Endothelial cell of umbilical vein (primary cell): Measurements from ENCODE around the gene FAM107A. TPM values are rescaled to one million over a fixed set of nuclear protein-coding genes. Genes with fewer than 3 reads are reported as not detected.

Source experiments
- BruUV-seq: library from RNA; stranded (reverse); fragments of 400-500 nt; replicated peaks from 2 replicates; lab custom pipeline; 2021; lab: Mats Ljungman, UMichigan
- CTCF ChIA-PET: fragments of 300-600, 350-600 bp; sonication (Branson Sonifier 250); formaldehyde crosslinking; loops from one replicate; lab custom pipeline; 2021; ENCODE audit warnings: antibody characterized with exemption, inconsistent platforms; lab: Charles Lee
- POLR2A ChIA-PET: fragments of 300-600, 350-600 bp; sonication (Branson Sonifier 250); formaldehyde crosslinking; loops from one replicate; lab custom pipeline; 2021; ENCODE audit warnings: antibody characterized with exemption, inconsistent platforms; lab: Charles Lee
- DNase-seq: peaks from one replicate; pipeline ENCODE4 v3.0.0-alpha.2; 2011; ENCODE audit warnings: low read depth, low spot score
- FAIRE-seq: peaks from 2 replicates; lab custom pipeline; 2011; peaks lifted over from hg19 to GRCh38; lab: Jason Lieb, UNC
- H2AFZ ChIP-seq: 2 replicates; pipeline ENCODE4 v1.6.0; 2012; ENCODE audit warnings: low read depth, low read length, control low read depth, inconsistent platforms
- H3K27ac ChIP-seq: 2 replicates; pipeline ENCODE4 v1.5.1; 2011; ENCODE audit warnings: low read depth, mild to moderate bottlenecking, control low read depth, low read length, moderate library complexity; ENCODE audit not compliant: insufficient read depth
- H3K27me3 ChIP-seq, 2 experiments: 2 replicates each; pipeline versions ENCODE4 v1.6.0 to v1.6.1; 2011; ENCODE audit warnings: low read length in 2 of 2, mixed read lengths in 1 of 2; ENCODE audit not compliant: control insufficient read depth in 2 of 2, insufficient read depth in 2 of 2
- H3K36me3 ChIP-seq, 2 experiments: 2 replicates in 1 of 2; 3 replicates in 1 of 2; pipeline ENCODE4 v1.5.1; 2011; ENCODE audit warnings: low read length in 2 of 2, mild to moderate bottlenecking in 1 of 2, moderate library complexity in 1 of 2; ENCODE audit not compliant: control insufficient read depth in 2 of 2, insufficient read depth in 2 of 2; ENCODE audit errors: extremely low read depth in 1 of 2
- H3K4me1 ChIP-seq: 3 replicates; pipeline ENCODE4 v1.5.1; 2011; ENCODE audit warnings: mild to moderate bottlenecking, low read length; ENCODE audit not compliant: control insufficient read depth, insufficient read depth; ENCODE audit errors: extremely low read depth
- H3K4me2 ChIP-seq: 2 replicates; pipeline ENCODE4 v1.6.1; 2011; ENCODE audit warnings: low read length, control low read depth, mixed read lengths; ENCODE audit not compliant: insufficient read depth
- H3K4me3 ChIP-seq, 3 experiments: fragments of 200-600 bp in 1 of 3; sonication (generic), shearing (Covaris generic) in 1 of 3; replicated peaks in 1 of 3; 2 replicates each; pipeline ENCODE4 v1.5.1; 2011 to 2016; ENCODE audit warnings: control low read depth in 3 of 3, low read length in 3 of 3, mild to moderate bottlenecking in 2 of 3, inconsistent platforms in 1 of 3, low read depth in 1 of 3, moderate library complexity in 1 of 3; ENCODE audit not compliant: insufficient read depth in 1 of 3
- H3K79me2 ChIP-seq: 2 replicates; pipeline ENCODE4 v1.6.0; 2012; ENCODE audit warnings: low read length, inconsistent platforms; ENCODE audit not compliant: control insufficient read depth, insufficient read depth
- H3K9ac ChIP-seq: replicated peaks from 2 replicates; pipeline ENCODE3; 2011; ENCODE audit warnings: low read length, control low read depth; ENCODE audit not compliant: insufficient read depth; ENCODE audit errors: extremely low read depth
- H3K9me1 ChIP-seq: replicated peaks from 3 replicates; pipeline ENCODE4 v1.6.0; 2011; ENCODE audit warnings: mild to moderate bottlenecking, low read length; ENCODE audit not compliant: control insufficient read depth, insufficient read depth; ENCODE audit errors: extremely low read depth
- H3K9me3 ChIP-seq: replicated peaks from 2 replicates; pipeline ENCODE4 v1.5.1; 2012; ENCODE audit warnings: low read length, inconsistent platforms; ENCODE audit not compliant: control insufficient read depth, insufficient read depth
- H4K20me1 ChIP-seq: replicated peaks from 2 replicates; pipeline ENCODE3; 2011; ENCODE audit warnings: mild to moderate bottlenecking, low read length; ENCODE audit not compliant: control insufficient read depth, insufficient read depth; ENCODE audit errors: extremely low read depth
- EZH2 ChIP-seq: IDR thresholded peaks from 2 replicates; pipeline ENCODE4 v1.6.1; 2012; ENCODE audit warnings: borderline replicate concordance, low read depth, mild to moderate bottlenecking, moderate library complexity, low read length, inconsistent platforms; ENCODE audit not compliant: severe bottlenecking
- JUN ChIP-seq: IDR thresholded peaks from 2 replicates; pipeline ENCODE4 v1.6.1; 2011; ENCODE audit warnings: borderline replicate concordance, low read depth; ENCODE audit not compliant: insufficient read length, insufficient read depth
- MYC ChIP-seq: IDR thresholded peaks from one replicate; pipeline ENCODE4 v1.6.1; 2011; ENCODE audit warnings: mild to moderate bottlenecking, low read depth, low read length
- POLR2A ChIP-seq: IDR thresholded peaks from 2 replicates; pipeline ENCODE4 v1.6.1; 2012; ENCODE audit warnings: low read depth, mild to moderate bottlenecking, control low read depth, low read length
- POLR2AphosphoS5 ChIP-seq: IDR thresholded peaks from 2 replicates; pipeline ENCODE4 v1.6.1; 2012; ENCODE audit warnings: low read depth, mild to moderate bottlenecking, control low read depth, low read length, moderate library complexity; ENCODE audit not compliant: insufficient read depth
- dilution Hi-C: fragments of 300-500 bp; cut with MboI; formaldehyde crosslinking; loops from one replicate; pipeline ENCODE4 v1.15.0; 2019; ENCODE audit warnings: low sequenced_read_pairs; ENCODE audit not compliant: extremely low pct_ligation_motif_present
- intact Hi-C: fragments of 100-400 bp; cut with micrococcal nuclease; formaldehyde crosslinking; loops from one replicate; pipeline ENCODE4 v1.10.0; 2022
- polyA plus RNA-seq, 4 experiments: library from polyadenylated mRNA; depleted of rRNA in 3 of 4; stranded (reverse) in 3 of 4; unstranded in 1 of 4; fragments of >200 nt; gene quantifications; 2 replicates each; pipeline versions ENCODE4 v1.2.1 to v1.2.3, GENCODE V29; 2011 to 2012; ENCODE audit warnings: missing spikeins in 1 of 4
- total RNA-seq: library from RNA; stranded (reverse); gene quantifications from 2 replicates; pipeline ENCODE4 v1.2.3, GENCODE V29; 2021
- TF ChIP-seq, protein P1 (sequence below), 2 donors: IDR thresholded peaks; 1 replicate in 1 of 2; 2 replicates in 1 of 2; pipeline ENCODE4 v1.5.1; 2011; ENCODE audit warnings: low read length in 2 of 2, mild to moderate bottlenecking in 2 of 2, moderate library complexity in 2 of 2, control low read depth in 1 of 2, inconsistent platforms in 1 of 2, low read depth in 1 of 2; ENCODE audit not compliant: insufficient read depth in 1 of 2; ENCODE audit errors: extremely low read depth in 1 of 2

Gene FAM107A
- total and polyA plus RNA-seq, 2 donors (not counting 3 experiments of a cell fraction or from before 2014, with no cell fraction given): 5.7 to 10.7 TPM

DNA sequence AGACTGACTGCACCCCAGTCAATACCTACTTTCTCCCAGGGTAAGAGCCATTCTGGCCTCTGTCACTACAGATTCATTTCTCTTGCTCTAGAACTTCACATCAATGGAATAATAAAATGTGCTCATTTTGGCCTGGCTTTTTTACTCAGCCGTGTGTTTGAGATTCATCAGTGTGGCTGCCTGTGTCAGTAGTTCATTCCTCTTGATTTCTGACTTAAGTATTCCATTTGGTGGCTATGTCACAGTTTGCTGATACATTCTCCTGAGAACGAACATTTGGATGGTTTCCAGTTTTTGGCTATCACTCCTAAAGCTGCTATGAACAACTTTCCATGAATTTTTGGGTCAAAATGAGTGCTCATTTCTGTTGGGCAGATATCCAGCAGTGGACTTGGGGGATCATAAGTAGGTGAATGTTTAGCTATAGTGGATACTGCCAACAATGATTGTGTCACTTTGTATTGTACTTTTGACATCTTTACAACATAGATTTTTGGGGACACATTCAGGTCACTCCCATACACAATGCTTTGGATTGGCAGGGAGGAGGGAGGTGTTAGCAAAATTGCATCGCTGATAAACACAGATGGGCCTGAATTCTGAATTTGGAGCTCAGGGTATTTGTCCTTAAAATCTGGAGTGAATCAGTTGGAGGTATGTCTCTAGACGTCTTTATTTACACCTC lies 19.8 kb upstream of the FAM107A start:
- no peaks in the 10 kb centered on the region for H3K36me3 ChIP-seq
- H3K4me3 ChIP-seq: no peak overlapping the region
- no peak overlapping the region for H3K27ac ChIP-seq
- dilution Hi-C loops (no loop called here), intact Hi-C loops (no loop called here)
- H3K27me3 ChIP-seq: peaks cover 2 to 10% of the 10 kb centered on the region in 2 experiments
- no peaks in the 10 kb centered on the region for H3K4me1 ChIP-seq
- TF ChIP-seq POLR2AphosphoS5 (no peak), JUN (no peak), EZH2 (no peak), POLR2A (no peak), MYC (no peak)
- TF ChIP-seq, protein P1, sequence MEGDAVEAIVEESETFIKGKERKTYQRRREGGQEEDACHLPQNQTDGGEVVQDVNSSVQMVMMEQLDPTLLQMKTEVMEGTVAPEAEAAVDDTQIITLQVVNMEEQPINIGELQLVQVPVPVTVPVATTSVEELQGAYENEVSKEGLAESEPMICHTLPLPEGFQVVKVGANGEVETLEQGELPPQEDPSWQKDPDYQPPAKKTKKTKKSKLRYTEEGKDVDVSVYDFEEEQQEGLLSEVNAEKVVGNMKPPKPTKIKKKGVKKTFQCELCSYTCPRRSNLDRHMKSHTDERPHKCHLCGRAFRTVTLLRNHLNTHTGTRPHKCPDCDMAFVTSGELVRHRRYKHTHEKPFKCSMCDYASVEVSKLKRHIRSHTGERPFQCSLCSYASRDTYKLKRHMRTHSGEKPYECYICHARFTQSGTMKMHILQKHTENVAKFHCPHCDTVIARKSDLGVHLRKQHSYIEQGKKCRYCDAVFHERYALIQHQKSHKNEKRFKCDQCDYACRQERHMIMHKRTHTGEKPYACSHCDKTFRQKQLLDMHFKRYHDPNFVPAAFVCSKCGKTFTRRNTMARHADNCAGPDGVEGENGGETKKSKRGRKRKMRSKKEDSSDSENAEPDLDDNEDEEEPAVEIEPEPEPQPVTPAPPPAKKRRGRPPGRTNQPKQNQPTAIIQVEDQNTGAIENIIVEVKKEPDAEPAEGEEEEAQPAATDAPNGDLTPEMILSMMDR (IDR thresholded peaks at IDR 0.05; ENCODE audit: extremely low read depth in 1 of 2, insufficient read depth in 1 of 2, low read depth in 1 of 2, low read length in 2 of 2): no peak
- no peak overlapping the region for H3K4me2 ChIP-seq
- ChIA-PET CTCF (interaction anchor here (0.9 to 1.7 kb wide), 4 partner anchors 12 to 34 kb away, joined by 3 to 5 read pairs (median 4); no protein-coding TSS in a partner anchor), POLR2A (no interaction called here)
- no peak overlapping the region for H2AFZ ChIP-seq
- FAIRE-seq (no peak), DNase-seq (no peak)
- no TSS peak for BruUV-seq
- no peaks in the 10 kb centered on the region for H4K20me1 ChIP-seq
- H3K79me2 ChIP-seq: no peaks in the 10 kb centered on the region
- no peaks in the 10 kb centered on the region for H3K9me3 ChIP-seq
- H3K9me1 ChIP-seq: no peaks in the 10 kb centered on the region
- no peak overlapping the region for H3K9ac ChIP-seq
